Neuronal stem cell (in vitro differentiated cells): Measurements from ENCODE around the gene ZNF749.
A peak's percentile ranks its signal among the peaks of the same experiment; 100 is the strongest.

Source experiments
- DNase-seq: peaks from one replicate; pipeline ENCODE4 v3.0.0-alpha.2; 2013; ENCODE audit warnings: low spot score
- H2AFZ ChIP-seq: one replicate; pipeline ENCODE4 v1.6.1; 2013; ENCODE audit warnings: mild to moderate bottlenecking, low read length, inconsistent platforms
- H2AK5ac ChIP-seq: 2 replicates; pipeline ENCODE4 v1.6.1; 2013; ENCODE audit warnings: low read depth, mild to moderate bottlenecking, inconsistent platforms, low read length, moderate library complexity, mixed read lengths
- H2BK120ac ChIP-seq: 2 replicates; pipeline ENCODE4 v1.6.1; 2013; ENCODE audit warnings: low read depth, mild to moderate bottlenecking, inconsistent platforms, low read length, moderate library complexity, mixed read lengths
- H2BK12ac ChIP-seq: one replicate; pipeline ENCODE4 v1.6.1; 2013; ENCODE audit warnings: low read length, inconsistent platforms
- H2BK15ac ChIP-seq: 2 replicates; pipeline ENCODE4 v1.6.1; 2013; ENCODE audit warnings: mild to moderate bottlenecking, low read length, inconsistent platforms, mixed read lengths
- H2BK5ac ChIP-seq: one replicate; pipeline ENCODE4 v1.6.1; 2013; ENCODE audit warnings: inconsistent platforms, mild to moderate bottlenecking, low read length, moderate library complexity
- H3K14ac ChIP-seq: one replicate; pipeline ENCODE4 v1.6.1; 2013; ENCODE audit warnings: low read length, inconsistent platforms
- H3K18ac ChIP-seq: 2 replicates; pipeline ENCODE4 v1.6.1; 2013; ENCODE audit warnings: low read length, inconsistent platforms
- H3K23ac ChIP-seq: 2 replicates; pipeline ENCODE4 v1.6.1; 2013; ENCODE audit warnings: low read depth, mild to moderate bottlenecking, mixed read lengths, low read length, inconsistent platforms; ENCODE audit not compliant: poor library complexity
- H3K27ac ChIP-seq: replicated peaks from 3 replicates; pipeline ENCODE4 v1.5.1; 2013; ENCODE audit warnings: low read length, inconsistent platforms
- H3K27me3 ChIP-seq, 3 experiments: 2 replicates each; pipeline ENCODE4 v1.6.1; 2013; ENCODE audit warnings: low read length in 3 of 3, mild to moderate bottlenecking in 2 of 3, inconsistent platforms in 1 of 3, low read depth in 1 of 3, mixed read lengths in 1 of 3, moderate library complexity in 1 of 3; ENCODE audit not compliant: control insufficient read depth in 3 of 3, insufficient read depth in 3 of 3
- H3K36me3 ChIP-seq, 2 donors: replicated peaks in 1 of 2; 2 replicates each; pipeline ENCODE4 v1.6.1; 2013; ENCODE audit warnings: low read length in 2 of 2; ENCODE audit not compliant: control insufficient read depth in 2 of 2, insufficient read depth in 2 of 2
- H3K4ac ChIP-seq: 2 replicates; pipeline ENCODE4 v1.6.1; 2013; ENCODE audit warnings: inconsistent platforms, mild to moderate bottlenecking, low read length, moderate library complexity
- H3K4me1 ChIP-seq, 2 donors: 1 replicate in 1 of 2; 2 replicates in 1 of 2; pipeline ENCODE4 v1.6.1; 2013; ENCODE audit warnings: low read length in 2 of 2, low read depth in 1 of 2; ENCODE audit not compliant: control insufficient read depth in 2 of 2, insufficient read depth in 1 of 2
- H3K4me2 ChIP-seq: one replicate; pipeline ENCODE4 v1.6.1; 2013; ENCODE audit warnings: mild to moderate bottlenecking, low read length, inconsistent platforms; ENCODE audit not compliant: insufficient read depth, poor library complexity, severe bottlenecking
- H3K4me3 ChIP-seq, 2 donors: 2 replicates each; pipeline ENCODE4 v1.5.1; 2013; ENCODE audit warnings: low read length in 2 of 2, mild to moderate bottlenecking in 2 of 2, inconsistent platforms in 1 of 2, moderate library complexity in 1 of 2
- H3K79me1 ChIP-seq: one replicate; pipeline ENCODE4 v1.6.1; 2013; ENCODE audit warnings: low read depth, mild to moderate bottlenecking, inconsistent platforms, low read length, moderate library complexity
- H3K9ac ChIP-seq: one replicate; pipeline ENCODE4 v1.6.1; 2013; ENCODE audit warnings: mild to moderate bottlenecking, low read depth, low read length, inconsistent platforms; ENCODE audit not compliant: poor library complexity
- H3K9me3 ChIP-seq, 2 donors: replicated peaks in 1 of 2; 2 replicates each; pipeline versions ENCODE3 to v1.6.1; 2013; ENCODE audit warnings: low read length in 2 of 2, mild to moderate bottlenecking in 2 of 2, inconsistent platforms in 1 of 2, low read depth in 1 of 2, mixed read lengths in 1 of 2, moderate library complexity in 1 of 2; ENCODE audit not compliant: control insufficient read depth in 2 of 2, insufficient read depth in 1 of 2
- H4K8ac ChIP-seq: one replicate; pipeline ENCODE4 v1.6.1; 2013; ENCODE audit warnings: low read depth, mild to moderate bottlenecking, inconsistent platforms, low read length, moderate library complexity
- H4K91ac ChIP-seq: one replicate; pipeline ENCODE4 v1.6.1; 2013; ENCODE audit warnings: low read length, low read depth, mild to moderate bottlenecking, inconsistent platforms; ENCODE audit not compliant: poor library complexity
- WGBS, 2 donors: extraction: QIAGEN DNeasy Blood & Tissue Kit; methylation state at CpG; one replicate each; pipeline ENCODE4 v1.1.7; 2013; ENCODE audit warnings: missing lambda C conversion rate in 2 of 2, mixed read lengths in 1 of 2; ENCODE audit not compliant: insufficient read length in 2 of 2, insufficient replicate concordance in 1 of 2; ENCODE audit errors: extremely low coverage in 2 of 2; 5-methylcytosine and 5-hydroxymethylcytosine counted together

Gene ZNF749

DNA sequence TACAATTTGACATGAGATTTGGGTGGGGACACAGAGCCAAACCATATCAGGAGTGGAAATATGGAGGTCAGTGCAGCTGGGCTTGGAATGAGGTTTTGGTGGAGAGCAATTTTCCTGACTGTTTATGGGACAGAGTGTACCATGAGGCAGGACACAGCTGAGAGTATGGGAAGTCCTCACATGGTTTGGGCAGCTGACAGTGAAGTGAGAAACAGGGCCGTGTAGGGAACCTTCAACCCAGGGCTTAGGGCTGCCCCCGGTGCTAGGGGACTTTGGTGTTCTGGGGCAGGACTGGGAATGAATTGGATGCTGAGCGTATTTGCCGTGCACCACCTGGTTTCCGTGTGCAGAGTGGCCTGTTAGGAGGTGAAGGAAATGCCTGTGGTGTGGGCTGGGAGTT lies 39.4 kb upstream of the ZNF749 start:
- H4K8ac ChIP-seq = no peak overlapping the region
- H3K36me3 ChIP-seq = peaks cover 32 to 75% of the 10 kb centered on the region in 2 donors
- peaks cover 0 to 6% of the 10 kb centered on the region in 2 donors for H3K4me1 ChIP-seq
- H3K4me3 ChIP-seq = no peak overlapping the region
- H4K91ac ChIP-seq = no peak overlapping the region
- no peak overlapping the region for H3K4ac ChIP-seq
- H3K9me3 ChIP-seq = peaks cover 2 to 33% of the 10 kb centered on the region in 2 donors
- H3K4me2 ChIP-seq = no peak overlapping the region
- no peak overlapping the region for H2AK5ac ChIP-seq
- H3K27me3 ChIP-seq = no peaks in the 10 kb centered on the region
- no peak overlapping the region for H3K14ac ChIP-seq
- H2AFZ ChIP-seq = no peak overlapping the region
- WGBS, 2 donors = no CpG with 5 or more reads among the region's 5 CpGs
- peaks cover 3% of the 10 kb centered on the region for H3K79me1 ChIP-seq
- H2BK12ac ChIP-seq = no peak overlapping the region
- no peak overlapping the region for H3K23ac ChIP-seq
- H2BK5ac ChIP-seq = no peak overlapping the region
- no peak overlapping the region for H3K18ac ChIP-seq
- no peak overlapping the region for H2BK120ac ChIP-seq
- no peak overlapping the region for H3K27ac ChIP-seq
- H3K9ac ChIP-seq = no peak overlapping the region
- H2BK15ac ChIP-seq = no peak overlapping the region
- no peak for DNase-seq

DNA sequence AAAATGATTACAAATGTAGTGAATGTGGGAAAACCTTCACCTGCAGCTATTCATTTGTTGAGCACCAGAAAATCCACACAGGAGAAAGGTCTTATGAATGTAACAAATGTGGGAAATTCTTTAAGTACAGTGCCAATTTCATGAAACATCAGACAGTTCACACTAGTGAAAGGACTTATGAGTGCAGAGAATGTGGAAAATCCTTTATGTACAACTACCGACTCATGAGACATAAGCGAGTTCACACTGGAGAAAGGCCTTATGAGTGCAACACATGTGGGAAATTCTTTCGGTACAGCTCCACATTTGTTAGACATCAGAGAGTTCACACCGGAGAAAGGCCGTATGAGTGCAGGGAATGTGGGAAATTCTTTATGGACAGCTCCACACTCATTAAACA lies 36.3 kb upstream of the ZNF749 start:
- Histone ChIP-seq H3K14ac (no peak overlapping the region), H3K4me1 (no peaks in the 10 kb centered on the region), H2BK15ac (no peak overlapping the region), H3K4me3 (no peak overlapping the region), H3K23ac (no peak overlapping the region), H3K4ac (no peak overlapping the region), H3K36me3 (peaks cover 30 to 83% of the 10 kb centered on the region in 2 donors), H3K79me1 (no peaks in the 10 kb centered on the region), H2AK5ac (no peak overlapping the region), H4K8ac (no peak overlapping the region), H2BK120ac (no peak overlapping the region), H4K91ac (no peak overlapping the region), H3K27me3 (no peaks in the 10 kb centered on the region), H2BK12ac (no peak overlapping the region), H3K4me2 (no peak overlapping the region), H2BK5ac (no peak overlapping the region), H2AFZ (no peak overlapping the region), H3K9me3 (peaks cover 2 to 52% of the 10 kb centered on the region in 2 donors), H3K27ac (no peak overlapping the region), H3K9ac (no peak overlapping the region), H3K18ac (no peak overlapping the region)
- no CpG with 5 or more reads among the region's 5 CpGs for WGBS, 2 donors
- DNase-seq = no peak

DNA sequence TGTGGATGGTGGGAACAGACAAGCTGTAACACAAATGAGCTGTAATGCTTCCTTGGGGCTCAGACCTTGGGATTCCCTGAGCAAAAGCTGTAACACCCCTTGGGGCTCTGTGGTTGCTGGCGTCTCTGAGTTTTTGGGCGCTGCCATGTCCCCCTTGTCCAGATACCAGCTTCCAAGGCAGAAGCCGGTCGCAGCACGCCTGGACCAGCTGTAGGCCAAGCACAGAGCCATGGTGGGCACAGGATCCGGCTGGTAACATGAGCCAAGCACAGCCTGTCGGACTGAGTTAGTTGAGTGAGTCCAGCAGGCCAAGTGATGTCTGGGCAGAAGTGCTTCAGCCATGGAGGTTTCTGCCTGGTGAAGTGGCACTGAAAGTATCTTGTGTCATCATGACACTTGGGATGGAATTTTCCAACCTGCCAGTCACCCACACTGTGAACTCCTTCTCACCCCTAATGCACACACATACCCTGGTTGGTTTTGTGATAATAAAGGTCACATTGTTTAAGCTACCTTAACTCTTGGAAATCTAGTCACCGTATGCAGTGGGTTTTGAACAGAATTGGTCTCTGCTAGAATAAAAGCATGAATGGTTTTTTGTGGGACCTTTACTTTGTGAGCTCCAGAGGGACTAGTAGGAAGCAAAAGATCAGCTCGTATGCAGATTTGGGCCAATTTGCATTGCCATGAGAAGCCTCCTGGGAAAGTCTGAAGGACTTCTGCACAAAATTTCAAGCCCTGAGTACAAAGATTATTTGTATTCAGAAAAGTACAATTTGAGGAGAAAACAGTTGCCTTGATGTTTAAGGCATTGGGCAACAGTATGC lies 31.2 kb upstream of the ZNF749 start:
- no peak overlapping the region for H3K18ac ChIP-seq
- H4K8ac ChIP-seq = no peak overlapping the region
- no peak overlapping the region for H3K27ac ChIP-seq
- no peak overlapping the region for H2BK15ac ChIP-seq
- H2AFZ ChIP-seq = no peak overlapping the region
- H3K14ac ChIP-seq = no peak overlapping the region
- H3K27me3 ChIP-seq = no peaks in the 10 kb centered on the region
- no peak for DNase-seq
- H3K4me3 ChIP-seq = no peak overlapping the region
- no peaks in the 10 kb centered on the region for H3K4me1 ChIP-seq
- H2BK5ac ChIP-seq = no peak overlapping the region
- H3K9me3 ChIP-seq = peaks cover 0 to 35% of the 10 kb centered on the region in 2 donors
- H2BK120ac ChIP-seq = no peak overlapping the region
- no peak overlapping the region for H3K4ac ChIP-seq
- H2AK5ac ChIP-seq = no peak overlapping the region
- H3K9ac ChIP-seq = no peak overlapping the region
- WGBS, 2 donors = no CpG with 5 or more reads among the region's 9 CpGs
- H2BK12ac ChIP-seq = no peak overlapping the region
- H4K91ac ChIP-seq = no peak overlapping the region
- H3K4me2 ChIP-seq = no peak overlapping the region
- peaks cover 6 to 38% of the 10 kb centered on the region in 2 donors for H3K36me3 ChIP-seq
- no peak overlapping the region for H3K23ac ChIP-seq
- no peaks in the 10 kb centered on the region for H3K79me1 ChIP-seq

DNA sequence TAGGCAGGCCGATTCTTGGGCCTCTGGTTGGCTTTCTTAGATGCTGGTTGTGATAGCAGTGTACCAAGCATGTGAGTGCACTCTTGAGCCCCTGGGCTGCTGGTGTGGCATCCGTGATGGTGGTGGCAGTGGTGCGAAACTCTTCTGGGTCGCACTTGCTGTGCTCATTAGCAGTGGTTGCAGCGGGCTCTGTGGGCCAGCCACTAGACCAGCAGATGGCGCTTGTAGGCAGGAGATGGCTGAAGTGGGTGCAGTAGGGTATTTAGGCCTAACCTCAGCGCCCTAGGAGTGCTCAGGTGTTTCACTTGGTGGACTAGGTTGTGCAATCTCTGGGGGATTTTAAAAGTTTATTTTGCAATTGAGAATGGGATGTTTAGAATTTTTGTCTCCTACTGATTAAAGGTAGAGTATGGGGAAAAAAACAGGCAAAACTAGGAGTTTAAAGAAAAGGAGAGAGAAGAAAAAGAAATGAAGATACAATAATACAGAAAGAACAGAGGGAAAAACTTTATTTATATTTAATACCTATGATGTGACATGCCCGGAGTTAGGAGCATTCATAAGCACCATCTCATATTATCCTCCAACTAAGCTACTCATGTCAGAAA lies 28.5 kb upstream of the ZNF749 start:
- Histone ChIP-seq H3K4me1 (peaks cover 0 to 3% of the 10 kb centered on the region in 2 donors), H3K9ac (no peak overlapping the region), H3K79me1 (peaks cover 2% of the 10 kb centered on the region), H3K9me3 (peaks cover 0 to 19% of the 10 kb centered on the region in 2 donors), H3K27ac (no peak overlapping the region), H3K27me3 (no peaks in the 10 kb centered on the region), H2BK12ac (no peak overlapping the region), H3K4me2 (no peak overlapping the region), H3K14ac (no peak overlapping the region), H2BK15ac (no peak overlapping the region), H2AFZ (no peak overlapping the region), H4K91ac (no peak overlapping the region), H3K18ac (no peak overlapping the region), H3K36me3 (peaks cover 0 to 14% of the 10 kb centered on the region in 2 donors), H2BK120ac (no peak overlapping the region), H3K4me3 (no peak overlapping the region), H2BK5ac (no peak overlapping the region), H3K23ac (no peak overlapping the region), H2AK5ac (no peak overlapping the region), H3K4ac (no peak overlapping the region), H4K8ac (no peak overlapping the region)
- WGBS, 2 donors = no CpG with 5 or more reads among the region's 8 CpGs
- DNase-seq = peak; percentile 58
